Measurements from ENCODE around the gene SPINK14.

- TF ChIP-seq POLR2AphosphoS5 (IDR thresholded peaks at IDR 0.05; ENCODE audit: low read depth, low read length) = no peak
- TF ChIP-seq POLR2A (IDR thresholded peaks at IDR 0.05; ENCODE audit: low read depth, low read length) = no peak
These were observed 26.7 kb upstream of the SPINK14 start for GRCh38 chr5:148141645-148142044.
